KMS-11 (cell line): Measurements from ENCODE around the gene HTT.

ENCODE experiments used
- H2AFZ ChIP-seq: fragments of 200-600 bp; sonication (generic); 2 replicates; pipeline ENCODE4 v1.6.1; 2016; ENCODE audit warnings: antibody characterized with exemption, mixed run types, low read depth
- H3K27ac ChIP-seq: fragments of 200-600 bp; sonication (generic); 2 replicates; pipeline ENCODE4 v1.6.1; 2016; ENCODE audit warnings: mild to moderate bottlenecking, mixed run types
- H3K27me3 ChIP-seq: fragments of 200-600 bp; sonication (generic); 2 replicates; pipeline ENCODE4 v1.6.1; 2017; ENCODE audit warnings: mild to moderate bottlenecking, low read depth, mixed run types, moderate library complexity; ENCODE audit not compliant: insufficient read depth
- H3K36me3 ChIP-seq: fragments of 200-600 bp; sonication (generic); 2 replicates; pipeline ENCODE4 v1.6.1; 2017; ENCODE audit warnings: mild to moderate bottlenecking, mixed run types; ENCODE audit not compliant: insufficient read depth
- H3K4me1 ChIP-seq: fragments of 200-600 bp; sonication (generic); 2 replicates; pipeline ENCODE4 v1.6.1; 2016; ENCODE audit warnings: mild to moderate bottlenecking, low read depth, mixed run types; ENCODE audit not compliant: poor library complexity, severe bottlenecking
- H3K4me2 ChIP-seq: fragments of 200-600 bp; sonication (generic); 2 replicates; pipeline ENCODE4 v1.7.0; 2016; ENCODE audit warnings: mild to moderate bottlenecking, mixed run types
- H3K4me3 ChIP-seq: fragments of 200-600 bp; sonication (generic); IDR thresholded peaks from 2 replicates; pipeline ENCODE4 v1.6.1; 2017; ENCODE audit warnings: low read depth, low read length, mixed read lengths; ENCODE audit not compliant: insufficient read depth
- H3K79me2 ChIP-seq: fragments of 200-600 bp; sonication (generic); 2 replicates; pipeline ENCODE4 v1.6.1; 2016; ENCODE audit warnings: low read depth, mixed run types; ENCODE audit not compliant: insufficient read depth
- H3K9ac ChIP-seq: fragments of 200-600 bp; sonication (generic); 2 replicates; pipeline ENCODE4 v1.6.1; 2016; ENCODE audit warnings: mild to moderate bottlenecking, mixed run types
- H4K20me1 ChIP-seq: fragments of 200-600 bp; sonication (generic); 2 replicates; pipeline ENCODE4 v1.6.1; 2016; ENCODE audit warnings: mild to moderate bottlenecking, mixed run types; ENCODE audit not compliant: insufficient read depth
- CTCF ChIP-seq: fragments of 200-600 bp; sonication (generic); conservative IDR thresholded peaks from 2 replicates; pipeline ENCODE4 v1.6.1; 2017; ENCODE audit warnings: low read depth, mild to moderate bottlenecking, antibody characterized with exemption, low read length, moderate library complexity, mixed read lengths

Gene HTT

GRCh38 chr4:3213106-3213425 is 138.6 kb downstream of the HTT start:
- no peaks in the 10 kb centered on the region for H3K4me1 ChIP-seq
- no peak overlapping the region for H3K4me3 ChIP-seq
- H2AFZ ChIP-seq, result no peak overlapping the region
- H3K27ac ChIP-seq, result no peak overlapping the region
- peaks cover under 1% of the 10 kb centered on the region; the same call in 1 of the 2 replicates for H3K36me3 ChIP-seq
- H4K20me1 ChIP-seq, result no peaks in the 10 kb centered on the region
- H3K4me2 ChIP-seq, result no peak overlapping the region
- no peak for TF ChIP-seq CTCF
- H3K27me3 ChIP-seq, result no peaks in the 10 kb centered on the region
- no peak overlapping the region for H3K9ac ChIP-seq
- no peaks in the 10 kb centered on the region for H3K79me2 ChIP-seq

- no peaks in the 10 kb centered on the region for H3K4me1 ChIP-seq
- H3K4me3 ChIP-seq, result no peak overlapping the region
- H3K4me2 ChIP-seq, result no peak overlapping the region
- no peaks in the 10 kb centered on the region for H3K79me2 ChIP-seq
- H4K20me1 ChIP-seq, result no peaks in the 10 kb centered on the region
- no peak overlapping the region for H3K27ac ChIP-seq
- TF ChIP-seq CTCF, result no peak
- no peak overlapping the region for H2AFZ ChIP-seq
- H3K27me3 ChIP-seq, result no peaks in the 10 kb centered on the region
- H3K36me3 ChIP-seq, result peaks cover 3% of the 10 kb centered on the region; the same call in 1 of the 2 replicates
- H3K9ac ChIP-seq, result no peak overlapping the region
These were observed 139.3 kb downstream of the HTT start for GRCh38 chr4:3213661-3214250.

GRCh38 chr4:3215256-3215655 is 140.8 kb downstream of the HTT start:
- Histone ChIP-seq H3K9ac (no peak overlapping the region), H3K27me3 (no peaks in the 10 kb centered on the region), H3K36me3 (peaks cover 3% of the 10 kb centered on the region; the same call in 1 of the 2 replicates), H3K79me2 (no peaks in the 10 kb centered on the region), H3K4me3 (no peak overlapping the region), H4K20me1 (no peaks in the 10 kb centered on the region), H3K4me1 (no peaks in the 10 kb centered on the region), H3K4me2 (no peak overlapping the region), H2AFZ (no peak overlapping the region), H3K27ac (no peak overlapping the region)
- no peak for TF ChIP-seq CTCF

GRCh38 chr4:3215733-3216132 is 141.3 kb downstream of the HTT start:
- H3K27ac ChIP-seq, result no peak overlapping the region
- no peaks in the 10 kb centered on the region for H3K27me3 ChIP-seq
- no peaks in the 10 kb centered on the region for H3K4me1 ChIP-seq
- no peaks in the 10 kb centered on the region for H4K20me1 ChIP-seq
- H3K79me2 ChIP-seq, result no peaks in the 10 kb centered on the region
- H3K4me2 ChIP-seq, result no peak overlapping the region
- no peak overlapping the region for H3K4me3 ChIP-seq
- H2AFZ ChIP-seq, result no peak overlapping the region
- no peak overlapping the region for H3K9ac ChIP-seq
- no peak for TF ChIP-seq CTCF
- peaks cover 3% of the 10 kb centered on the region; the same call in 1 of the 2 replicates for H3K36me3 ChIP-seq
